C4-2B (cell line): ENCODE measurements around the gene PCSK6.

Experiments
- H3K27ac ChIP-seq: fragments of 450-650 bp; 2 replicates; pipeline ENCODE4 v1.5.1; 2017
- ZFX ChIP-seq: fragments of 450-650 bp; IDR thresholded peaks from 2 replicates; pipeline ENCODE4 v1.6.1; 2017
- TF ChIP-seq, protein P1 (sequence below): fragments of 450-650 bp; conservative IDR thresholded peaks from 2 replicates; pipeline ENCODE4 v1.5.1; 2017; ENCODE audit warnings: mild to moderate bottlenecking

PCSK6 gene

DNA sequence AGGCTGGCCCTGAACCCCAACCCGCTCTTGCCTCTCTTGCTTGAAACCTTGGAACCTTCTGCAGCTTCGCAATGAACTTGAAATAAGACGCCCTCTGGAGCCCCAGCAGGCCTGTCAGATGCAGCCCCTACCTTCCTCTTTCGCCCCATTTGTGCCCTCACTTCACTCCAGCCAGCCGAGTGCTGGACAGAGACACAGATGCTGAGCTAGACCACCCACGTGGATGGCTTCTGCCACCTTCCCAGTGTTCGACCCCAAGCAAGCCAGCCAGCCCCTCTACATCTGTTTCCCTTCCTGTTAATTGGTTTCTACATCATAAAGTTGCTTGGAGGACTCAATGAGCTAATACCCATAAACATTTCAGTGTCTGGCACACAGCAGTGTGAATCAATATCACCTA, 170.7 kb downstream of the PCSK6 start:
- TF ChIP-seq ZFX, result no peak
- TF ChIP-seq, protein P1, sequence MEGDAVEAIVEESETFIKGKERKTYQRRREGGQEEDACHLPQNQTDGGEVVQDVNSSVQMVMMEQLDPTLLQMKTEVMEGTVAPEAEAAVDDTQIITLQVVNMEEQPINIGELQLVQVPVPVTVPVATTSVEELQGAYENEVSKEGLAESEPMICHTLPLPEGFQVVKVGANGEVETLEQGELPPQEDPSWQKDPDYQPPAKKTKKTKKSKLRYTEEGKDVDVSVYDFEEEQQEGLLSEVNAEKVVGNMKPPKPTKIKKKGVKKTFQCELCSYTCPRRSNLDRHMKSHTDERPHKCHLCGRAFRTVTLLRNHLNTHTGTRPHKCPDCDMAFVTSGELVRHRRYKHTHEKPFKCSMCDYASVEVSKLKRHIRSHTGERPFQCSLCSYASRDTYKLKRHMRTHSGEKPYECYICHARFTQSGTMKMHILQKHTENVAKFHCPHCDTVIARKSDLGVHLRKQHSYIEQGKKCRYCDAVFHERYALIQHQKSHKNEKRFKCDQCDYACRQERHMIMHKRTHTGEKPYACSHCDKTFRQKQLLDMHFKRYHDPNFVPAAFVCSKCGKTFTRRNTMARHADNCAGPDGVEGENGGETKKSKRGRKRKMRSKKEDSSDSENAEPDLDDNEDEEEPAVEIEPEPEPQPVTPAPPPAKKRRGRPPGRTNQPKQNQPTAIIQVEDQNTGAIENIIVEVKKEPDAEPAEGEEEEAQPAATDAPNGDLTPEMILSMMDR, result no peak
- H3K27ac ChIP-seq, result no peak overlapping the region

DNA sequence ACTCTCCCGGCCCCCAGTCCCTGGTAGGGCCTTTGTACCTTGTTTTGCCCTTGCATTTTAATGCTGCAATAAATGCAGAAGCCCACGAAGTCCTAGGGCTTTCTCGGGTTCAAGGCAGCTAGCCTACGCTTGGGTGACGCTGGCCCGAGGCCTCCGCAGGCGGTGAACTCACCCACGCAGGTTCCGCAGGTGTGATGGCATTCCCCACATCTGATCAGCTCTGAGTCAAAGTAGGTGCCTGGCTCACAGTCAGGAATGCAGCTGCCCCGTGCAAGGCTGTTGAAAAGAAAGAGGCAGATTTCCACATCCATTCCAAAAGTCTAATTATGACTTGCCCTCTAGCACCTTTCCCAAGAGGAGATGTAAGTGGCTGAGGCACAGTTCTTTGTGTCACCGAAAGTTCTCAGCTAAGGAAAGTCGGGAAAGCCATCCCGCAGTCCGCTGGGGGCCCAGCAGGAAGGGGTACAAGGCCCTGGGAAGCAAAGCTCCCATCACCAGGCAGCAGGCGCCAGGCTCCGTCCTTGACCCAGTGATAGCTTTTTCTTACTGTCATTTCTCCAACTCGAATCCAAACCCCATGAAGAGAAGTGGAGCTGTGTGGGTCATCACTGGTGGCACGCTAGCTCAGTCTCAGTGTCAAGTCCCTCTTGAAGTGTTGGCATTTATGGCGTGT, 171.2 kb downstream of the PCSK6 start:
- no peak overlapping the region for H3K27ac ChIP-seq
- TF ChIP-seq, protein P1, result no peak
- TF ChIP-seq ZFX, result no peak

DNA sequence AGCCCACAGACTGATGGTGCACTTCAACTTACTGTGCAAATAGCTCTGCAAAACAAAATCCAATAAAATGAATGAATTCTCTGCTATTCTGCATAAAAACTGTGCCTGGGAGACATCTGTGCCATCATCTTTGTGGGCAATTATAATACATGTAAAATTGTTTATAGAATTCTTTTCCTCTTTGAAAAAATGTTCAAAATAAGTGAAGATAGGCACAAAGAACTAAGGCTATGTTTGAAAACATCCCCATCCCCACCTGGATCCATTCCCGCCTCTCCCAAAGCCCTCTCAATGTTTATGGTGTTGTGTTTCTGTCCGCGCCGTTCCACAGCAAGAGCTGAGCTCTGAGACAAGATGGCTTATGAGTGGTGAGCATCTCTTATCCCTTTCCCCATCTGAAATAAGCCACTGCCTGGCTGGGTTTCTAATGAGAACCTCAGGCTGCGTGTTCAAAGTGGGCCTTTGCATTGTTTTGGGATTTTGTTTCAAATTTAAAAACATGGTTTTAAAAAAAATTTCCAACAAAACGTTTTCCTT, 172.1 kb downstream of the PCSK6 start:
- TF ChIP-seq ZFX, result no peak
- TF ChIP-seq, protein P1, result no peak
- no peak overlapping the region for H3K27ac ChIP-seq

DNA sequence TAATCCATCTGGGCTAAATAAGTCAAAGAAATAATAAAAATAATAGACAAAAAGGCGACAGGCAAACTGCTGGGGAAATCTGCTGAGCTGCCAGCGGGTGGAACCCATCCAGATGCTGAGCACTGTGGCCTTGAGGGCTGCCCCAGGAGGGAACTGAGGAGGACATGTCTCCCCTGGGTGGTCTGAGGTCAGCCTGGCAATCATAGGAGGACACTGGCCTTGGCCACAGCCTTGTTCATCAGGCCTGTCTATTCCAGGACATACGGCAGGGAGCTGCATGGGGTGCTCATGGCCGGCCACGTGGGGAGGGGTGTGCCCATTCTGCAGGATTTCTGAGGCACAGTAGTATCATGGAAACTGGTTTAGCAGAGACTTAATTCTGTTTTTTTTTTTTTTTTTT, 173.0 kb downstream of the PCSK6 start:
- no peak overlapping the region for H3K27ac ChIP-seq
- TF ChIP-seq, protein P1, result no peak
- no peak for TF ChIP-seq ZFX

DNA sequence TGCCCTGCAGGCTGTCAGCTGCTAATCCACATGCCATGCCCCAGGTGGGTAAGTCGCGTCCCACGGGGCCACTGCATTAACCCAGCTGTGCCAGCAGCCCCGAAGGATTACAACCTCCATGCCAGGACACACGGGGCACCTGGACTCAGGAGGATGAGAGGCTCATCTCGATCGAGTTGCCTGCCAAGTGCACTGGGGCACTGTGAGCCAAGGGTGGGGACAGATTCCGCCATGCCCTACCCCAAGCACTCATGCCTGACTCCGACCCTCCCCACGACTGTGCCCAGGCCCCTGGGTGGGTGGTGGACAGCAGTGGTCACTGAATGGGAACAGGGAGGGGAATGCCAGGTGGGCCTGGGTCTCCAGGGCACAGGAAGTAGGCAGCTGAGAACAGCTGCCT, 173.8 kb downstream of the PCSK6 start:
- no peak overlapping the region for H3K27ac ChIP-seq
- TF ChIP-seq ZFX, result no peak
- TF ChIP-seq, protein P1, result no peak

DNA sequence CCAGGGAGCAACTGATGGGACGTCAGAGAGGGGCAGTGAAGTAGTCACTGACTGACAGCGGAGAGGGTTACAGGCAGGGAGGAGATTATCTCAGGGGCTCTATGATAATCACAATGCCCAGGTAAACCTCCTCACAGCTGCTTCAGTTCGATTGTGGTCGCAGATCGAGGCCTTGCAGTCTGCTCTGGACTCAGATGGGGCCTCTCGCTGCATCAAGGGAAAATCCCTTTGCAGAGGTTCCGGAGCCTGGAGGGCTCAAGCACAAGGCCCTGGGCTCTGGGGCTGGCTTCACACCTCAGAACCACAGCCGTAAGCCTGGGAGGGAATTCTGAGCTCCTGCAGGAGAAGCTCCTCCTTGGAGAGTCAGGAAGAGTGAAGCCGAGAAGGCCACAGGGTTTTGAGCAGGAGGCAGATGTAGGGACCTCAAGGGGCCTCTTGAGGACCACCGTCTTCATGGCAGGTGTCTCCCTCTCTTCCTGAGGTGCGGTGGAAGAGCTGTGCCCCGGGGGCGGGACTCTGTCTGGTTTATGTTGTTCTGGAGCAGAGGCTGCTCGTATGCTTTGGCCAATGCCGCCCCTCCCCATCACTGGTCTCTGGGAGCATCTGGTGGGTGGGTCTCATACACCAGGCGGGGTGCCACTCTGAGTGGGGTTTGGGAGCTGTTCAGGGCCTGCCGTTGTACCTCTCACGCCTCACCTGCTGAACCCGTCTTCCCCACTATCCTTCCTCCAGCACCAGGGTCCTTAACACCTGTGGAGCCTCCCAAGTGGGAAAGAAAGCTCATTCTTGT, 175.0 kb downstream of the PCSK6 start:
- no peak overlapping the region for H3K27ac ChIP-seq
- no peak for TF ChIP-seq ZFX
- TF ChIP-seq, protein P1, result no peak
